MM.1S (cell line): ENCODE data around the gene KRTAP19-8.

Experiments used
- DNase-seq: peaks from one replicate; pipeline ENCODE4 v3.0.0-alpha.2; 2015
- H2AFZ ChIP-seq: fragments of 300-600 bp; sonication (generic); 2 replicates; pipeline ENCODE4 v1.6.0; 2016; ENCODE audit warnings: antibody characterized with exemption, low read length
- H3F3A ChIP-seq: fragments of 300-600 bp; sonication (generic); 2 replicates; pipeline ENCODE4 v1.6.1; 2016; ENCODE audit warnings: mild to moderate bottlenecking, antibody characterized with exemption, low read length, moderate library complexity, mixed read lengths; ENCODE audit not compliant: insufficient read depth
- H3K27ac ChIP-seq: fragments of 300-600 bp; sonication (generic); 2 replicates; pipeline ENCODE4 v1.5.1; 2016; ENCODE audit warnings: mild to moderate bottlenecking, low read length
- H3K27me3 ChIP-seq: fragments of 300-600 bp; sonication (generic); replicated peaks from 2 replicates; pipeline ENCODE4 v1.6.0; 2016; ENCODE audit warnings: low read length; ENCODE audit not compliant: insufficient read depth
- H3K36me3 ChIP-seq: fragments of 300-600 bp; sonication (generic); replicated peaks from 2 replicates; pipeline ENCODE4 v1.6.1; 2016; ENCODE audit warnings: mild to moderate bottlenecking, low read length, mixed read lengths; ENCODE audit not compliant: insufficient read depth
- H3K4me1 ChIP-seq: fragments of 300-600 bp; sonication (generic); 2 replicates; pipeline ENCODE4 v1.6.1; 2016; ENCODE audit warnings: low read length, mixed read lengths
- H3K4me2 ChIP-seq: fragments of 300-600 bp; sonication (generic); 2 replicates; pipeline ENCODE4 v1.6.0; 2016; ENCODE audit warnings: low read depth, low read length
- H3K4me3 ChIP-seq: fragments of 300-600 bp; sonication (generic); 2 replicates; pipeline ENCODE4 v1.5.1; 2016; ENCODE audit warnings: low read length, mixed read lengths
- H3K79me2 ChIP-seq: fragments of 300-600 bp; sonication (generic); 2 replicates; pipeline ENCODE4 v1.6.1; 2016; ENCODE audit warnings: mixed run types, low read length, mixed read lengths
- H3K9ac ChIP-seq: fragments of 300-600 bp; sonication (generic); 2 replicates; pipeline ENCODE4 v1.6.1; 2016; ENCODE audit warnings: low read length, mixed read lengths
- H3K9me2 ChIP-seq: fragments of 300-600 bp; sonication (generic); replicated peaks from 2 replicates; pipeline ENCODE4 v1.6.1; 2016; ENCODE audit warnings: mild to moderate bottlenecking, low read length, mixed read lengths; ENCODE audit not compliant: insufficient read depth
- H3K9me3 ChIP-seq: fragments of 300-600 bp; sonication (generic); replicated peaks from 2 replicates; pipeline ENCODE4 v1.6.1; 2016; ENCODE audit warnings: mild to moderate bottlenecking, low read length, mixed read lengths; ENCODE audit not compliant: insufficient read depth
- H4K20me1 ChIP-seq: fragments of 300-600 bp; sonication (generic); 2 replicates; pipeline ENCODE4 v1.6.1; 2016; ENCODE audit warnings: mild to moderate bottlenecking, low read length, moderate library complexity, mixed read lengths; ENCODE audit not compliant: insufficient read depth
- EZH2 ChIP-seq: fragments of 300-600 bp; sonication (generic); optimal IDR thresholded peaks from 2 replicates; pipeline ENCODE3; 2017; ENCODE audit warnings: low read depth, mild to moderate bottlenecking, antibody characterized with exemption, low read length, mixed read lengths
- EZH2phosphoT487 ChIP-seq: fragments of 300-600 bp; sonication (generic); IDR thresholded peaks from 2 replicates; pipeline ENCODE4 v1.6.1; 2018; ENCODE audit warnings: antibody characterized with exemption, low read length
- TF ChIP-seq, protein P1 (sequence below): fragments of 300-600 bp; sonication (generic); IDR thresholded peaks from 2 replicates; pipeline ENCODE4 v1.5.1; 2016; ENCODE audit warnings: antibody characterized with exemption, low read length, mixed read lengths

The KRTAP19-8 gene

DNA sequence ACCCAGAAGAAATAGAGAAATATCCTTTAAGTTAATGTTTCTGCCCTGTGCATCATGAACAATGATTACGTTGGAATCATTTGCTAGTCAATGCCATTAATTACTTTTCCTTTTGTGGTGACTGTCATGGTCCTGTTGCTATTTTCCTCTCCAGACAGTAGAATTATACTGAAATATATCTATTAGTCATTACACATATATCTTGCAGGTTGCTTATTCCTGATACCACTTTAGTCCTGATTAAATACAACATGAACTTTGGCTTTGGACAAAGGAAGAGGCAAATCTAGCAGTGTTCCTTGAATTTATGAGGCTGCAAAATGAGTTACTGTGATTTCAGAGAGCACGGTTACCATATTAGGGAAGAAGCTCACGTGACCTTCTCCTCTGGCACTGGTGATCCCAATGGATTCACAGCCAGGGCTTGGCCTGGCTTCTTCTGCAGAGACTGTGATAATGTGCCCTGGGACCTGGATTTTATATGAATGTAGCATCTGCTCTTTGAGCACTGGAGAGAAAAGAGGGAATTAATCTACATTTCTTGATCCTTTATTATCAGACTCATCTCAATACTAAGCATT, 12.4 kb upstream of the KRTAP19-8 start:
- no peaks in the 10 kb centered on the region for H3K9me3 ChIP-seq
- no peaks in the 10 kb centered on the region for H3K36me3 ChIP-seq
- no peak for DNase-seq
- TF ChIP-seq EZH2phosphoT487 (no peak), EZH2 (no peak)
- TF ChIP-seq, protein P1, sequence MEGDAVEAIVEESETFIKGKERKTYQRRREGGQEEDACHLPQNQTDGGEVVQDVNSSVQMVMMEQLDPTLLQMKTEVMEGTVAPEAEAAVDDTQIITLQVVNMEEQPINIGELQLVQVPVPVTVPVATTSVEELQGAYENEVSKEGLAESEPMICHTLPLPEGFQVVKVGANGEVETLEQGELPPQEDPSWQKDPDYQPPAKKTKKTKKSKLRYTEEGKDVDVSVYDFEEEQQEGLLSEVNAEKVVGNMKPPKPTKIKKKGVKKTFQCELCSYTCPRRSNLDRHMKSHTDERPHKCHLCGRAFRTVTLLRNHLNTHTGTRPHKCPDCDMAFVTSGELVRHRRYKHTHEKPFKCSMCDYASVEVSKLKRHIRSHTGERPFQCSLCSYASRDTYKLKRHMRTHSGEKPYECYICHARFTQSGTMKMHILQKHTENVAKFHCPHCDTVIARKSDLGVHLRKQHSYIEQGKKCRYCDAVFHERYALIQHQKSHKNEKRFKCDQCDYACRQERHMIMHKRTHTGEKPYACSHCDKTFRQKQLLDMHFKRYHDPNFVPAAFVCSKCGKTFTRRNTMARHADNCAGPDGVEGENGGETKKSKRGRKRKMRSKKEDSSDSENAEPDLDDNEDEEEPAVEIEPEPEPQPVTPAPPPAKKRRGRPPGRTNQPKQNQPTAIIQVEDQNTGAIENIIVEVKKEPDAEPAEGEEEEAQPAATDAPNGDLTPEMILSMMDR, result no peak
- no peaks in the 10 kb centered on the region for H3K9me2 ChIP-seq
- H4K20me1 ChIP-seq, result no peaks in the 10 kb centered on the region
- H3K79me2 ChIP-seq, result no peaks in the 10 kb centered on the region
- H3F3A ChIP-seq, result no peaks in the 10 kb centered on the region
- no peak overlapping the region for H3K4me2 ChIP-seq
- no peak overlapping the region for H3K9ac ChIP-seq
- no peaks in the 10 kb centered on the region for H3K27me3 ChIP-seq
- no peak overlapping the region for H3K4me3 ChIP-seq
- no peak overlapping the region for H3K27ac ChIP-seq
- H2AFZ ChIP-seq, result no peak overlapping the region
- H3K4me1 ChIP-seq, result no peaks in the 10 kb centered on the region

DNA sequence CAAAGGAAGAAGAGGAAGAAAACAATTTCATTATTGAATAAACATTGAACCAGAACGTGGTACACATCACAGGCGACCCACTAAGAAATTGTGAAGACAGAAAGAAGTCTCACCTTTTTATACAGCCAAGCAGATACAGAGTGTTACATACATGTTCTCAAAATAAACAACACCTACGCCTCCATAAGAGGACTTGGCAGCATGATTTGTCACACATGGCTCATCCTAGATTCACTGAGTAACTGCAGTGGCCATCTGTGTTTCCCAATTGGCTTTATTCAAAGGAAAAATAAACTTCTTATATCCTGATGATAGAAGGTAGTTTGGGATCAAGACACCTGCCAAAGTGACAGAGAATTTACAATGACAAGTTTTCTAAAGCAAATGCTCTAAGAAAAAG, 7.6 kb upstream of the KRTAP19-8 start:
- Histone ChIP-seq H2AFZ (no peak overlapping the region), H3K27ac (no peak overlapping the region), H3K36me3 (no peaks in the 10 kb centered on the region), H3K9me2 (no peaks in the 10 kb centered on the region), H3K4me3 (no peak overlapping the region), H3K79me2 (no peaks in the 10 kb centered on the region), H3K9me3 (no peaks in the 10 kb centered on the region), H3K4me2 (no peak overlapping the region), H3K27me3 (no peaks in the 10 kb centered on the region), H4K20me1 (no peaks in the 10 kb centered on the region), H3K4me1 (peaks cover 16% of the 10 kb centered on the region), H3K9ac (no peak overlapping the region), H3F3A (peaks cover 11% of the 10 kb centered on the region; the same call in 1 of the 2 replicates)
- no peak for DNase-seq
- no peak for TF ChIP-seq EZH2phosphoT487
- TF ChIP-seq, protein P1, result no peak
- no peak for TF ChIP-seq EZH2

DNA sequence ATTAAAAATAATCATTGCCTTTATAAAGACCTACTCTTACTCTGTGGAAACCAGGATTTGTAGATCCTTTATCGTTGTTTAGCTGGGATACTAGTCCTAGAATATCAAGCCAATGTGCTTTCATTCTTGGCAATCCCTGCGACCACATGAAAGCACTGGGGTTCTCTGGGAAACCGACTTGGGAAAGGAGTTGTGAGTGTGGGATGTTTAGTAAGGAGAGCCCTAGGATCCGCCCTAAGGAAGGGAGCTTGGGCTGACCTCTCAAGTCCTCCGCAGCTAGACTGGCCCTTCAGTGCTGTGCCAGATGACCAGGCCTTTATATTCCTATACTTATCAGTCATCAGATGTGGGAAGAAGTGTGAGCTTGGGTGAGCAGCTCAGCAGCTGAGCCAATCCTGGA, 5.2 kb upstream of the KRTAP19-8 start:
- no peak overlapping the region for H3K27ac ChIP-seq
- H3K4me3 ChIP-seq, result no peak overlapping the region
- no peaks in the 10 kb centered on the region for H3K36me3 ChIP-seq
- peaks cover 11% of the 10 kb centered on the region; the same call in 1 of the 2 replicates for H3F3A ChIP-seq
- no peaks in the 10 kb centered on the region for H3K79me2 ChIP-seq
- TF ChIP-seq EZH2, result no peak
- no peak for TF ChIP-seq EZH2phosphoT487
- TF ChIP-seq, protein P1, result no peak
- no peak overlapping the region for H2AFZ ChIP-seq
- no peaks in the 10 kb centered on the region for H4K20me1 ChIP-seq
- H3K9me3 ChIP-seq, result no peaks in the 10 kb centered on the region
- DNase-seq, result no peak
- no peak overlapping the region for H3K9ac ChIP-seq
- no peak overlapping the region for H3K4me2 ChIP-seq
- no peaks in the 10 kb centered on the region for H3K27me3 ChIP-seq
- H3K9me2 ChIP-seq, result no peaks in the 10 kb centered on the region
- peaks cover 16% of the 10 kb centered on the region for H3K4me1 ChIP-seq
